ENCODE measurements around the gene MKRN2. TPM values are rescaled to one million over a fixed set of nuclear protein-coding genes. Genes with fewer than 3 reads are reported as not detected.

The MKRN2 gene, protein sequence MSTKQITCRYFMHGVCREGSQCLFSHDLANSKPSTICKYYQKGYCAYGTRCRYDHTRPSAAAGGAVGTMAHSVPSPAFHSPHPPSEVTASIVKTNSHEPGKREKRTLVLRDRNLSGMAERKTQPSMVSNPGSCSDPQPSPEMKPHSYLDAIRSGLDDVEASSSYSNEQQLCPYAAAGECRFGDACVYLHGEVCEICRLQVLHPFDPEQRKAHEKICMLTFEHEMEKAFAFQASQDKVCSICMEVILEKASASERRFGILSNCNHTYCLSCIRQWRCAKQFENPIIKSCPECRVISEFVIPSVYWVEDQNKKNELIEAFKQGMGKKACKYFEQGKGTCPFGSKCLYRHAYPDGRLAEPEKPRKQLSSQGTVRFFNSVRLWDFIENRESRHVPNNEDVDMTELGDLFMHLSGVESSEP
- total RNA-seq: 10 to 100 TPM; 18.5 to 35.6 (median 29.3) TPM

DNA sequence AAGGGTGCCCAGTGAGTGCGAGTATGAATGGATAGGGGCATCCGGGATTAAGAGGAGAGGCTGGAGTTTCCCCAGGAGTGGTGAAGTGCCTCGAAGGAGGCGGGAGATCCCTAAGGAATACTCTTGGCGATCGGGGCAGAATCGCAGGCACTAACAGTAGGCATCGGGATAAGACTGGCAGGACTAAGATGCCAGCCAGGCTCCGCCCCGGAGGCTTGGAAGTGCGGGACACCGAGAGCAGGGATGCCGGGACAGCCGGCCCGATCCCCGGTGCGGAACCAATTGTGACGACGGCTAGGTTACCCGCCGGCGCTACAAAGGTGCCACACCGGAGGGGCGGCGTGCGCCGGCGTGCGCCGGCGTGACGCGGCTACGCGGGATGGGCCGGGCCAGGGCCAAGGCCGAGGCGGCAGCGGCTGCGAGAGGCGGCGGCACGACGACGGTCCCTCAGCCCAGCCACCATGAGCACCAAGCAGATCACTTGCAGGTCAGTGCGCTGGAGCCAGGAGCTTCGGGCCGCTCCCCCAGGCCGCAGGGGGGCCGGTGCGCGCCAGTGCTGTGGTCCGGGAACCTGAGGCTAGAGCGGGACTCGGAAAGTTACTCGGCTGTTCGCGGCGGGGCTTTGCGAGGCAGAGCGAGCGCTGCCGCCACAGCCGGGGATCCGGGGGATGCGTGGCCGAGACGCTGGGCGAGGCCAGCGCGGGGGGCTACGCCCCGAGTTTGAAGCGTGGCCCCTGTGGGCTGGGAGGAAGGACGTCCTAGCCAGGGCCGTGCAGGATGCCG, at the start of gene MKRN2:
Gene MKRN2 (plus strand): TSS at position 398 of the 783 bp plus-strand sequence. CDS start 64 bp downstream, at position 462.
- TF ChIP-seq, protein P1, sequence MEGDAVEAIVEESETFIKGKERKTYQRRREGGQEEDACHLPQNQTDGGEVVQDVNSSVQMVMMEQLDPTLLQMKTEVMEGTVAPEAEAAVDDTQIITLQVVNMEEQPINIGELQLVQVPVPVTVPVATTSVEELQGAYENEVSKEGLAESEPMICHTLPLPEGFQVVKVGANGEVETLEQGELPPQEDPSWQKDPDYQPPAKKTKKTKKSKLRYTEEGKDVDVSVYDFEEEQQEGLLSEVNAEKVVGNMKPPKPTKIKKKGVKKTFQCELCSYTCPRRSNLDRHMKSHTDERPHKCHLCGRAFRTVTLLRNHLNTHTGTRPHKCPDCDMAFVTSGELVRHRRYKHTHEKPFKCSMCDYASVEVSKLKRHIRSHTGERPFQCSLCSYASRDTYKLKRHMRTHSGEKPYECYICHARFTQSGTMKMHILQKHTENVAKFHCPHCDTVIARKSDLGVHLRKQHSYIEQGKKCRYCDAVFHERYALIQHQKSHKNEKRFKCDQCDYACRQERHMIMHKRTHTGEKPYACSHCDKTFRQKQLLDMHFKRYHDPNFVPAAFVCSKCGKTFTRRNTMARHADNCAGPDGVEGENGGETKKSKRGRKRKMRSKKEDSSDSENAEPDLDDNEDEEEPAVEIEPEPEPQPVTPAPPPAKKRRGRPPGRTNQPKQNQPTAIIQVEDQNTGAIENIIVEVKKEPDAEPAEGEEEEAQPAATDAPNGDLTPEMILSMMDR (IDR thresholded peaks at IDR 0.05): no peak
- peak in 1 of 2 donors; percentile 94 for TF ChIP-seq POLR2A (IDR thresholded peaks at IDR 0.05)
- peak; percentile 80 to 97 for DNase-seq (ENCODE audit: low spot score in 2 of 2)
- intact Hi-C loops (cut with DNase I; ENCODE audit: low total_unique reads): no loop called here
- H3K4me3 ChIP-seq (ENCODE audit: low read depth, poor library complexity, severe bottlenecking): peak within 1 kb of the TSS; percentile 91
- WGBS, 2 donors: 0% methylated on average over 25 to 55 of the region's 77 CpGs

DNA sequence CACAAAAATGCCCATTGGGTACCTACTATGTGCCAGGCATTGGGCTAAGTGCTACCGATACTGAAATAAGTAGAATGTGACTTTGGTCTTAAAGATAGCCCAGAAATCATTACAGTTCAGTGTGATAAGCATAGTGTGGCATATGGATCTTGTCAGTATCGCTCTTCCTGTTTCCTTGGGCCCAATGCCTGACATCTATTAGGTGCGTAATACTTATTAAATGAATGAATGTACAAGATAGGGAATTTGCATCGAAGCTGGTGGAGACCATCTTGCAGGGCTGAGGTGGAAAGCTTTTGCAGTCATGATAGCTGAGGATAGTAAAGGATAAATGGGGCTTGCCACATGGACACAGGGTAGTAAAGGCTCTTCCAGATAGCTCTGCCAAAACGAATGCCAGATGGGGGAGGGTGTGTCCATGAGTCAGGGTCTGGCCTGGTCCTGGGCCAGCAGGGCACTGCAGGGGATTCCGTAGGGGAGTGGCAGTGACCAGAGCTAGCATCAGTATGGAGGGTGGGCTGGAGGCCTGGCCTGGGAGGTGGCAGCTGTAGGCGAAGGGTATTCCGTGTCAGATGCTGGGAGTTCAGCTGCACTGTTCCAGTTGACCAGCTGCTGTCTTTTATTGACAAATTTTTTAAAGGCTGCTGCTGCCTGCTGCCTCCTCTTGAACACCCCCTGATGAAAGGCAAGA, 49.2 kb upstream of the MKRN2 start:
- WGBS, 2 donors: 64 to 74% methylated on average over 8 of the region's 8 CpGs
- no peak overlapping the region for H3K4me3 ChIP-seq (ENCODE audit: low read depth, poor library complexity, severe bottlenecking)
- TF ChIP-seq POLR2A (IDR thresholded peaks at IDR 0.05): no peak
- TF ChIP-seq, protein P1 (IDR thresholded peaks at IDR 0.05): no peak
- intact Hi-C loops (cut with DNase I; ENCODE audit: low total_unique reads): no loop called here
- no peak for DNase-seq (ENCODE audit: low spot score in 2 of 2)

DNA sequence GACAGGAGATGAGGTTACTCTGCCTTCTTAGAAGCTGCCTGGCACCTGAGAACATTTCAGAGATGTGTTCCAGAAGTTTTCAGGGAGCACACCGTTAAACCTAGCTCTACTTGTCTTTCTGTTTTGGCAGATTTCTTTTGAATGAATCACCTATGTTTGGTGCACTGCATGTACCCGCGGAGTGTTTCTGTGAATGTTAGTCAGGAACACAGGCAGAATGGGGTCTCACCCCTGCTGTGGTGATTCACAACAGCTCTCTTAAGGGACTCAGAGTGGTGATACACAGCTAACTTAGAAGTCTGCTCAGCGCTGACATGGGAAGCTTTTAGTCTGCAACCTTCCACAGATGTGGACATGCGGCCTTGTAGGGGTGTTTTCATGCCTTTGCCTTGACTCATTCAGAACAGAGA, 48.6 kb upstream of the MKRN2 start:
- no peak for TF ChIP-seq POLR2A (IDR thresholded peaks at IDR 0.05)
- TF ChIP-seq, protein P1 (IDR thresholded peaks at IDR 0.05): no peak
- WGBS, 2 donors: 38 to 57% methylated on average over 5 of the region's 5 CpGs
- H3K4me3 ChIP-seq (ENCODE audit: low read depth, poor library complexity, severe bottlenecking): no peak overlapping the region
- DNase-seq (ENCODE audit: low spot score in 2 of 2): peak in 1 of 2 donors; percentile 30
- intact Hi-C loops (cut with DNase I; ENCODE audit: low total_unique reads): no loop called here

DNA sequence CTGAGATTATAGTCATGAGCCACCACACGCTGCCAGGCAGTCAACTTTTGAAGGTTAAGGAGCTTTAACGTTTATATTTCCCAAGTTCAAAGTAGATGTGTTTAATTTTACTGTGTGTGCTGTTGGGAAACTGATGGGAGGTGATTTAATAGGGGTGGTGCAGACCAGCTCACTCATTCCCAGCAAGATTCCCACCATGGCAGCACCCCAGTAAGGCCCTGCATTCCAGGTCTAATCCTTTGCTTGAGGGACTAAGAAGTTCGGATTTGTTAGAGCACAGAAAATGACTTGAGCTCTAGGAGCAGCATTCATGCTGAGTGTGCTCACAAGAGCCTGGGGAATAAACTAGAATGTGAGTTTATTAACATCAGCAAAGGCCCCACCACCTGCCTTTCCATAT, 47.4 kb upstream of the MKRN2 start:
- DNase-seq (ENCODE audit: low spot score in 2 of 2): no peak
- H3K4me3 ChIP-seq (ENCODE audit: low read depth, poor library complexity, severe bottlenecking): no peak overlapping the region
- no peak for TF ChIP-seq POLR2A (IDR thresholded peaks at IDR 0.05)
- intact Hi-C loops (cut with DNase I; ENCODE audit: low total_unique reads): no loop called here
- WGBS, 2 donors: 78 to 82% methylated on average over 3 of the region's 3 CpGs

DNA sequence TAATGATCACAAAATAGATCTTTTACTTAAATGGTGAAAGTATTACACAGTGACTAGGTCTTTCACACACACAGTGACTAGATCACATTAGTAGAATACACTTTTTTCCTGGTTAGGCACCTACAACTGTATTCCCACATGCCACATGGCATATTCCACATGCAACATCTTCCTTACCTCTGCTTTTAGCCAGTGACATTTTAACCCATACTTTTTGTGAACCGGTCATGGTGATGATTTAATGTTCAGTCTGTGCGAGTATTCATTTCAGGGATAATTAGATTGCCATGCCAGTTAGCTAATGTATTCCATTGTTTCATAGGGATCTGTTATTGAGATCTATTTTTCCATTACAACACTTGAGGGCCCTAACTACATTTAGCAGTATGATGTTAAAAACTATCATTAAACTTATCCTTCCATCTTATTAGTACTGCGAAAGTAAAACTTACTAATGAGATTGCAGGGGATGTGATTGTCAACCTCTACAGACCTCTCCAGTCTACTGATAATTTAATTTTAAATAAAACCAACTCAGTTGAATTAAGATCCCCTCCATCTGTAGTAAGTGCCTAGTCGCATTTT, 44.3 kb upstream of the MKRN2 start:
- no peak for TF ChIP-seq POLR2A (IDR thresholded peaks at IDR 0.05)
- TF ChIP-seq, protein P1 (IDR thresholded peaks at IDR 0.05): no peak
- H3K4me3 ChIP-seq (ENCODE audit: low read depth, poor library complexity, severe bottlenecking): no peak overlapping the region
- intact Hi-C loops (cut with DNase I; ENCODE audit: low total_unique reads): no loop called here
- no peak for DNase-seq (ENCODE audit: low spot score in 2 of 2)
- WGBS, 2 donors: 91 to 93% methylated on average over 4 of the region's 4 CpGs

Data from lower leg skin (tissue), 4 donors.